ENCODE data around the gene ADIPOR2.

- TF ChIP-seq, protein P1, sequence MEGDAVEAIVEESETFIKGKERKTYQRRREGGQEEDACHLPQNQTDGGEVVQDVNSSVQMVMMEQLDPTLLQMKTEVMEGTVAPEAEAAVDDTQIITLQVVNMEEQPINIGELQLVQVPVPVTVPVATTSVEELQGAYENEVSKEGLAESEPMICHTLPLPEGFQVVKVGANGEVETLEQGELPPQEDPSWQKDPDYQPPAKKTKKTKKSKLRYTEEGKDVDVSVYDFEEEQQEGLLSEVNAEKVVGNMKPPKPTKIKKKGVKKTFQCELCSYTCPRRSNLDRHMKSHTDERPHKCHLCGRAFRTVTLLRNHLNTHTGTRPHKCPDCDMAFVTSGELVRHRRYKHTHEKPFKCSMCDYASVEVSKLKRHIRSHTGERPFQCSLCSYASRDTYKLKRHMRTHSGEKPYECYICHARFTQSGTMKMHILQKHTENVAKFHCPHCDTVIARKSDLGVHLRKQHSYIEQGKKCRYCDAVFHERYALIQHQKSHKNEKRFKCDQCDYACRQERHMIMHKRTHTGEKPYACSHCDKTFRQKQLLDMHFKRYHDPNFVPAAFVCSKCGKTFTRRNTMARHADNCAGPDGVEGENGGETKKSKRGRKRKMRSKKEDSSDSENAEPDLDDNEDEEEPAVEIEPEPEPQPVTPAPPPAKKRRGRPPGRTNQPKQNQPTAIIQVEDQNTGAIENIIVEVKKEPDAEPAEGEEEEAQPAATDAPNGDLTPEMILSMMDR (IDR thresholded peaks at IDR 0.05), result no peak
- TF ChIP-seq POLR2AphosphoS5 (IDR thresholded peaks at IDR 0.05), result no peak
- TF ChIP-seq POLR2A (IDR thresholded peaks at IDR 0.05), result no peak
These were observed 86.9 kb downstream of the ADIPOR2 start for GRCh38 chr12:1777798-1778197.
